Putamen (tissue), 1 donor: Measurements from ENCODE around the gene TESK1.
"Not testable (repeated sequence)": the region's sequence is repeated elsewhere in the genome, so short reads cannot be mapped to it uniquely, and the experiment has no call there.

Source experiments
- DNase-seq: peaks from one replicate; pipeline ENCODE4 v3.0.0-alpha.2; 2016; ENCODE audit warnings: low spot score

The TESK1 gene

GRCh38 chr9:35615981-35616680 lies 11.1 kb downstream of the TESK1 start:
- no peak for DNase-seq

GRCh38 chr9:35616681-35617459 lies 11.8 kb downstream of the TESK1 start:
- DNase-seq = no peak

- no peak for DNase-seq
Measured at GRCh38 chr9:35617548-35617947, 12.5 kb downstream of the TESK1 start.

GRCh38 chr9:35618325-35618727 lies 13.3 kb downstream of the TESK1 start, which contains the start of gene CD72:
Gene CD72, minus strand, starts transcription at chr9:35618413. Its CDS starts 110 bp downstream, at chr9:35618303.
- DNase-seq = no peak

GRCh38 chr9:35618854-35619799 lies 14.1 kb downstream of the TESK1 start:
- no peak for DNase-seq

GRCh38 chr9:35619800-35620158 lies 14.7 kb downstream of the TESK1 start:
- no peak for DNase-seq

GRCh38 chr9:35627575-35627974 lies 22.5 kb downstream of the TESK1 start:
- no peak for DNase-seq

- no peak for DNase-seq
Measured at GRCh38 chr9:35628389-35628991, 23.4 kb downstream of the TESK1 start.

- DNase-seq = no peak
Measured at GRCh38 chr9:35629597-35629996, 24.5 kb downstream of the TESK1 start.

- no peak for DNase-seq
Measured at GRCh38 chr9:35635730-35636129, 30.7 kb downstream of the TESK1 start.

- no peak for DNase-seq
Measured at GRCh38 chr9:35636135-35636876, 31.2 kb downstream of the TESK1 start.

- DNase-seq = not testable (repeated sequence)
Measured at GRCh38 chr9:35636877-35637246, 31.8 kb downstream of the TESK1 start.

- not testable (repeated sequence) for DNase-seq
Measured at GRCh38 chr9:35637427-35637955, 32.4 kb downstream of the TESK1 start.

GRCh38 chr9:35638751-35639150 lies 33.7 kb downstream of the TESK1 start:
- DNase-seq = not testable (repeated sequence)

- not testable (repeated sequence) for DNase-seq
Measured at GRCh38 chr9:35639225-35639624, 34.2 kb downstream of the TESK1 start.

- DNase-seq = no peak
Measured at GRCh38 chr9:35639631-35640030, 34.6 kb downstream of the TESK1 start.

- not testable (repeated sequence) for DNase-seq
Measured at GRCh38 chr9:35640431-35640830, 35.4 kb downstream of the TESK1 start.

- not testable (repeated sequence) for DNase-seq
Measured at GRCh38 chr9:35641478-35641877, 36.4 kb downstream of the TESK1 start.

- DNase-seq = no peak
Measured at GRCh38 chr9:35643046-35643445, 38.0 kb downstream of the TESK1 start.

GRCh38 chr9:35645736-35646135 lies 40.7 kb downstream of the TESK1 start:
- not testable (repeated sequence) for DNase-seq

GRCh38 chr9:35646153-35646532 lies 41.1 kb downstream of the TESK1 start:
- no peak for DNase-seq
